DND-41 (cell line): ENCODE data around the gene ZNF500.

Experiments used
- EZH2 ChIP-seq: IDR thresholded peaks from 3 replicates; pipeline ENCODE4 v1.6.1; 2012; ENCODE audit warnings: borderline replicate concordance, low read depth, mild to moderate bottlenecking, moderate library complexity, low read length, inconsistent platforms; ENCODE audit not compliant: severe bottlenecking
- TF ChIP-seq, protein P1 (sequence below): IDR thresholded peaks from 2 replicates; pipeline ENCODE4 v1.5.1; 2012; ENCODE audit warnings: borderline replicate concordance, low read length, moderate library complexity, mild to moderate bottlenecking; ENCODE audit not compliant: poor library complexity, severe bottlenecking; ENCODE audit errors: extremely low read depth

DNA sequence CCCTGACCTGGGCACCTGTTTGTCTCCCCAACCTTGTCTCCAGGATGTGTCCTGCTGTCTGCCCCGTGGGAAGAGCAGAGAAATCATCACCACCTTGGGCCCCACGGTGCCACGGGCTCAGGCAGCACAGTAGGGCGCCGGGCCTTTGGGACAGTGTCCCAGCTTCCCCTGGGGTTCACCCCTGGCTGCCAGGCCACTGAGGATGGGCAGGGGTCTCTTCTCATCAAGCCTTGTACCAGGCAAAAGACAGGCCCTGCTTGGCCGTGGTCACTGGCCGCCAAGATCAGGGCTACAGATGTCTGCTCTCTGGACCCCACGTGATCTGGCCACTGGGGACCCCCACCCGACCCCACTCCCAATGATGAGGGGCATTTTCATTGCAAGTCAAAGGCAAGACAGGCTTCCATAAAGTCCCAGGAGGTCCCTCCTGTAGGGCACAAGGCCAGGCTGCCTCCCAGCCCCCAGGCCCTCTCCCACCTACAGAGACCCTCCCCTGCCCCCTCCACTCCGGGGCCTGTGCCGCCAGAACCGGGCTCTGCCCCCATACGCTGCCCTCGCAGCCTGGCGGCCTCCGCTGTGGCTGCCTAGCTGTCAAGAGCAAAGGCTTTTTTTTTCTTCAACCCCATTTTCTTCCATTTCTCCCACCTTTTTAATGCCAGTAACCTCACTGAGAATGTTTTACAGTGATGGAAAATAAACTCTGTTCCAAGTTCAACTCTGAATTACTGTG lies 18.1 kb downstream of the ZNF500 start:
- TF ChIP-seq, protein P1, sequence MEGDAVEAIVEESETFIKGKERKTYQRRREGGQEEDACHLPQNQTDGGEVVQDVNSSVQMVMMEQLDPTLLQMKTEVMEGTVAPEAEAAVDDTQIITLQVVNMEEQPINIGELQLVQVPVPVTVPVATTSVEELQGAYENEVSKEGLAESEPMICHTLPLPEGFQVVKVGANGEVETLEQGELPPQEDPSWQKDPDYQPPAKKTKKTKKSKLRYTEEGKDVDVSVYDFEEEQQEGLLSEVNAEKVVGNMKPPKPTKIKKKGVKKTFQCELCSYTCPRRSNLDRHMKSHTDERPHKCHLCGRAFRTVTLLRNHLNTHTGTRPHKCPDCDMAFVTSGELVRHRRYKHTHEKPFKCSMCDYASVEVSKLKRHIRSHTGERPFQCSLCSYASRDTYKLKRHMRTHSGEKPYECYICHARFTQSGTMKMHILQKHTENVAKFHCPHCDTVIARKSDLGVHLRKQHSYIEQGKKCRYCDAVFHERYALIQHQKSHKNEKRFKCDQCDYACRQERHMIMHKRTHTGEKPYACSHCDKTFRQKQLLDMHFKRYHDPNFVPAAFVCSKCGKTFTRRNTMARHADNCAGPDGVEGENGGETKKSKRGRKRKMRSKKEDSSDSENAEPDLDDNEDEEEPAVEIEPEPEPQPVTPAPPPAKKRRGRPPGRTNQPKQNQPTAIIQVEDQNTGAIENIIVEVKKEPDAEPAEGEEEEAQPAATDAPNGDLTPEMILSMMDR: no peak
- TF ChIP-seq EZH2: no peak
